Measurements from ENCODE around the gene ARHGAP26. TPM values are rescaled to one million over a fixed set of nuclear protein-coding genes. Genes with fewer than 3 reads are reported as not detected.
A peak's percentile ranks its signal among the peaks of the same experiment; 100 is the strongest.

Gene ARHGAP26
- total and polyA plus RNA-seq, 10 donors, result 4.2 to 148 (median 55.5) TPM

DNA sequence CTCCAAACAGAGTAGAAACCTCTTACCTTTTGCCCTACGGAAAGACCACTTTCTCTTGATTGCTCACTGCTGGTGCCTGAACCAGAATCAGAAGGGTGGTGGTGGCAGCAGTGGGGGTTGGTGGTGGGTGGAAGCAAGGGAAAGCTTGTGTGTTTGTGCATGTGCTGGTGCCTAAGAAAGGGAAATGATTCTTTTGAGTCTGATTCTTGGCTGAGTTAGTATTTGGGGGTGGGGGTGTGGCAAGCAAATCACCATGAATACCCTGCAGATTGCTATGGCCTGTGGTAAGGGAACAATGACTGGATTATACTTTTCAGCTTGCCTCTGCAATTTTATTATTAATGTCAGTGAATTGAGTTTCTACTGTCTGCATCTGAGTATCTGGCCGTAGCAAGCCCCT is 106.6 kb downstream of the ARHGAP26 start:
- Histone ChIP-seq H3K36me3 (peaks cover 0 to 44% (median 2%) of the 10 kb centered on the region in 6 donors), H3K9me3 (no peaks in the 10 kb centered on the region), H3K27ac (no peak overlapping the region), H3K27me3 (replicated peaks in 1 of 7) (no peaks in the 10 kb centered on the region), H3K4me1 (peaks cover 10 to 98% (median 39%) of the 10 kb centered on the region in 6 donors), H3K4me3 (no peak overlapping the region)
- 84 to 93% (median 91%) methylated on average over 2 of the region's 2 CpGs for WGBS, 5 donors
- DNase-seq, result no peak
- intact Hi-C loops (cut with DNase I; ENCODE audit: low total_unique reads), result no loop called here
- TF ChIP-seq POLR2A (IDR thresholded peaks at IDR 0.05), result no peak
- TF ChIP-seq, protein P1, sequence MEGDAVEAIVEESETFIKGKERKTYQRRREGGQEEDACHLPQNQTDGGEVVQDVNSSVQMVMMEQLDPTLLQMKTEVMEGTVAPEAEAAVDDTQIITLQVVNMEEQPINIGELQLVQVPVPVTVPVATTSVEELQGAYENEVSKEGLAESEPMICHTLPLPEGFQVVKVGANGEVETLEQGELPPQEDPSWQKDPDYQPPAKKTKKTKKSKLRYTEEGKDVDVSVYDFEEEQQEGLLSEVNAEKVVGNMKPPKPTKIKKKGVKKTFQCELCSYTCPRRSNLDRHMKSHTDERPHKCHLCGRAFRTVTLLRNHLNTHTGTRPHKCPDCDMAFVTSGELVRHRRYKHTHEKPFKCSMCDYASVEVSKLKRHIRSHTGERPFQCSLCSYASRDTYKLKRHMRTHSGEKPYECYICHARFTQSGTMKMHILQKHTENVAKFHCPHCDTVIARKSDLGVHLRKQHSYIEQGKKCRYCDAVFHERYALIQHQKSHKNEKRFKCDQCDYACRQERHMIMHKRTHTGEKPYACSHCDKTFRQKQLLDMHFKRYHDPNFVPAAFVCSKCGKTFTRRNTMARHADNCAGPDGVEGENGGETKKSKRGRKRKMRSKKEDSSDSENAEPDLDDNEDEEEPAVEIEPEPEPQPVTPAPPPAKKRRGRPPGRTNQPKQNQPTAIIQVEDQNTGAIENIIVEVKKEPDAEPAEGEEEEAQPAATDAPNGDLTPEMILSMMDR (IDR thresholded peaks at IDR 0.05 in 8 of 11, conservative IDR thresholded peaks at IDR 0.05 in 3 of 11), result no peak
- TF ChIP-seq POLR2AphosphoS5 (IDR thresholded peaks at IDR 0.05), result no peak

DNA sequence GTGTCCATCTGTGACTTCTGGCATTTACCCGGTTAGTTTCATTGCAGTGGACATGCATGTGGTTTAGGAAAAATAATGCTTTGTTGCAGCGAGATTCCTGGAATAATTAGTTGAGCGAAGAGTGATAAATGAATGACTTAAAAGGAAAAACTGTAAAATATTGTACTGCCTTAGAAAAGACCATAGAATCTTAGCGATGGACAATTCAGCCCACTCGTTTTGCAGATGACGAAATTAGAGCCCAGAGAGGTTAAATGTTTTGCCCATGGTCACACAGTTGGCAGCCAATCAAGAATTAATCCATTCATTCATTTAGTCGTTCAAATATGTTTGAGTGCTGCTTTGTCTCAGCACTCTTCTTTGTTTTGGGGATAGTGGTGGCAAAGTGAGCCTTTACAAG is 107.9 kb downstream of the ARHGAP26 start:
- no peaks in the 10 kb centered on the region for H3K9me3 ChIP-seq
- H3K4me1 ChIP-seq, result peaks cover 10 to 98% (median 33%) of the 10 kb centered on the region in 6 donors
- peaks cover 0 to 54% (median 2%) of the 10 kb centered on the region in 6 donors for H3K36me3 ChIP-seq
- TF ChIP-seq, protein P1 (IDR thresholded peaks at IDR 0.05 in 8 of 11, conservative IDR thresholded peaks at IDR 0.05 in 3 of 11), result no peak
- peak in 1 of 3 donors; percentile 27 for TF ChIP-seq POLR2AphosphoS5 (IDR thresholded peaks at IDR 0.05)
- TF ChIP-seq POLR2A (IDR thresholded peaks at IDR 0.05), result no peak
- H3K4me3 ChIP-seq, result no peak overlapping the region
- intact Hi-C loops (cut with DNase I; ENCODE audit: low total_unique reads), result no loop called here
- WGBS, 5 donors, result 75 to 85% (median 78%) methylated on average over 7 of the region's 7 CpGs
- peak overlapping the region in 1 of 8 donors; percentile 22 for H3K27ac ChIP-seq
- no peaks in the 10 kb centered on the region for H3K27me3 ChIP-seq (replicated peaks in 1 of 7)
- DNase-seq, result no peak

DNA sequence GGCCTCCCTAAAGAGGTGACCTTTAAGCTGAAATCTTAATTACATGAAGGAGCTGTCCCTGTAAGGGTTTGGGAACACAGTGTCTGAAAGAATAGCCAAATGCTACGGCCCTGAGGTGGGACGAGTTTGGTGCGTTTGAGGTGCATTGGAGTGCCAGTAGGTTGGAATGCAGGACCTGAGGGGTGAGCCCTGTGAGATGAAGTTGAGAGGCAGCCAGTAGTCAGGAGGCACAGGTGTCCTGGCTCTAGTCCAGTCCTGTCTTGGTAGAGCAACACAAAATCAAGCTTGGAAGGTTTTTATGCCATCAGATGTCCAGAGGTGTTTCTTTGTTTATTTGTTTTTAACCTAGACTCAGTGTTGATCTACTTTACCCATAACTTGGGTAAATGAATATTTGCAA is 108.5 kb downstream of the ARHGAP26 start:
- Histone ChIP-seq H3K36me3 (peaks cover 0 to 55% (median 2%) of the 10 kb centered on the region in 6 donors), H3K27me3 (replicated peaks in 1 of 7) (no peaks in the 10 kb centered on the region), H3K4me1 (peaks cover 10 to 98% (median 30%) of the 10 kb centered on the region in 6 donors), H3K4me3 (no peak overlapping the region), H3K27ac (peak overlapping the region in 1 of 8 donors; percentile 22), H3K9me3 (no peaks in the 10 kb centered on the region)
- DNase-seq, result no peak
- 75 to 86% (median 84%) methylated on average over 3 of the region's 3 CpGs for WGBS, 5 donors
- TF ChIP-seq POLR2A (IDR thresholded peaks at IDR 0.05) (no peak), POLR2AphosphoS5 (IDR thresholded peaks at IDR 0.05) (no peak)
- TF ChIP-seq, protein P1 (IDR thresholded peaks at IDR 0.05 in 8 of 11, conservative IDR thresholded peaks at IDR 0.05 in 3 of 11), result no peak
- intact Hi-C loops (cut with DNase I; ENCODE audit: low total_unique reads), result no loop called here

DNA sequence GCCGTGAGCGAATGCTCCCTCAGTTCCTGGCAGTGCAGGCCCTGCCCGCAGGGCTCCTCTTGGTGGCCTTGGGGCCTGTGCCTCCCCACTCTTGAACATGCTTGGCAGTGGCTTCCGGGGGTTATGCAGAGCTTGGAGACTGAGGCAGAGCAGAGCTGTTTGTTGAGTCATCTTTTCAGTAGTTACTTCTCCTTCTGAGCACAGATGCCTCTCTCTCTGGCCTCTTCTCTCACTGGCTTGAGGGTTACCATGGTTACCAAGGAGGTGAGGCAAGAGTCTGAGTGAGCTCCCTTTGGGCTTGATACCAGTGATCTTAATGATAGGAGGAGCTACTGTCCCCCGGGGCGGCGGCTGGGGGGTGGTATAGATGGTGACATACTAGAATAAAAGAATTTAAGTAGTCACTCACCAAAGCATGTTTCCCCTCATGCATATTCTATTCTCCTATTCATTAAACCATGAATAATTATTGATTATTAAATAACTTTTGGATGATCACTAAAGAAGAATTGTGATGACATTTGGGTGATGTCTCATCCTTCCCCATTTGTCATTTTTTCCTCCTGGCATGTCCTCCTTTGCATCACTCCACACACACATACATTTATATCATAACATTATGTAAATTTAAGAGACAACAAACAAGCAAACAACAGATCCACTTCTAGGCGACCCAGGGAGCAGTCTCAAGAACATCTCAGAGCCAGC is 111.1 kb downstream of the ARHGAP26 start:
- H3K36me3 ChIP-seq, result peaks cover 0 to 49% (median 2%) of the 10 kb centered on the region in 6 donors
- no peaks in the 10 kb centered on the region for H3K9me3 ChIP-seq
- DNase-seq, result peak; percentile 78
- TF ChIP-seq, protein P1 (IDR thresholded peaks at IDR 0.05 in 8 of 11, conservative IDR thresholded peaks at IDR 0.05 in 3 of 11), result no peak
- peak in 1 of 3 donors; percentile 35 for TF ChIP-seq POLR2AphosphoS5 (IDR thresholded peaks at IDR 0.05)
- intact Hi-C loops (cut with DNase I; ENCODE audit: low total_unique reads), result loop anchor here (5.0 kb wide), 1 partner anchor 164 kb away; no protein-coding TSS in a partner anchor
- no peaks in the 10 kb centered on the region for H3K27me3 ChIP-seq (replicated peaks in 1 of 7)
- no peak overlapping the region for H3K4me3 ChIP-seq
- 48 to 65% (median 61%) methylated on average over 8 of the region's 8 CpGs for WGBS, 5 donors
- H3K27ac ChIP-seq, result peak overlapping the region in 5 of 8 donors; percentile 4 to 66 (median 41)
- peaks cover 5 to 87% (median 20%) of the 10 kb centered on the region in 6 donors for H3K4me1 ChIP-seq
